Ascending aorta (tissue), 2 donors: ENCODE measurements around the gene KIF1A. TPM values are rescaled to one million over a fixed set of nuclear protein-coding genes. Genes with fewer than 3 reads are reported as not detected.

Experiments
- DNase-seq, 2 donors: peaks; one replicate each; pipeline ENCODE4 v3.0.0-alpha.2; 2019; ENCODE audit warnings: low spot score in 2 of 2
- H3K27ac ChIP-seq, 2 donors: fragments of 200-600 bp; sonication (generic); one replicate each; pipeline ENCODE4 v1.5.1; 2016 to 2017; ENCODE audit warnings: mild to moderate bottlenecking in 1 of 2
- H3K27me3 ChIP-seq: fragments of 200-600 bp; sonication (generic); one replicate; pipeline ENCODE4 v1.5.1; 2017
- H3K36me3 ChIP-seq, 2 donors: fragments of 200-600 bp; sonication (generic); one replicate each; pipeline ENCODE4 v1.5.1; 2016
- H3K4me1 ChIP-seq, 2 donors: fragments of 200-600 bp; sonication (generic); one replicate each; pipeline ENCODE4 v1.5.1; 2016 to 2017; ENCODE audit warnings: mild to moderate bottlenecking in 1 of 2
- H3K4me3 ChIP-seq, 2 donors: fragments of 200-600 bp; sonication (generic); one replicate each; pipeline ENCODE4 v1.5.1; 2016 to 2017; ENCODE audit warnings: mild to moderate bottlenecking in 1 of 2
- H3K9me3 ChIP-seq, 2 donors: fragments of 200-600 bp; sonication (generic); one replicate each; pipeline ENCODE4 v1.5.1; 2016
- CTCF ChIP-seq, 3 experiments: fragments of 200-600 bp in 2 of 3; fragments of 450-650 bp in 1 of 3; sonication (generic) in 2 of 3; IDR thresholded peaks; one replicate each; pipeline ENCODE4 v1.5.1; 2016 to 2019; ENCODE audit warnings: antibody characterized with exemption in 3 of 3, mild to moderate bottlenecking in 1 of 3, moderate library complexity in 1 of 3
- intact Hi-C: fragments of 100-400 bp; cut with DNase I; formaldehyde crosslinking; loops from one replicate; pipeline ENCODE4 v1.15.1; 2023
- total RNA-seq: library from RNA; depleted of rRNA; stranded (reverse); fragments of >200 nt; gene quantifications from one replicate; pipeline ENCODE4 v1.1.0, GENCODE V29; 2016

The KIF1A gene
- total RNA-seq, 1 donor from 2014 or later = 0.11 TPM

GRCh38 chr2:240768216-240768615, 51.8 kb downstream of the KIF1A start:
- no peak overlapping the region for H3K27ac ChIP-seq
- H3K36me3 ChIP-seq = no peaks in the 10 kb centered on the region
- no peaks in the 10 kb centered on the region for H3K4me1 ChIP-seq
- no peak for TF ChIP-seq CTCF (IDR thresholded peaks at IDR 0.05)
- H3K4me3 ChIP-seq = no peak overlapping the region
- no peaks in the 10 kb centered on the region for H3K9me3 ChIP-seq
- H3K27me3 ChIP-seq = no peaks in the 10 kb centered on the region
- no peak for DNase-seq
- intact Hi-C loops = no loop called here

- no peak overlapping the region for H3K27ac ChIP-seq
- H3K4me3 ChIP-seq = no peak overlapping the region
- no peaks in the 10 kb centered on the region for H3K27me3 ChIP-seq
- no peaks in the 10 kb centered on the region for H3K4me1 ChIP-seq
- no peak for DNase-seq
- no peaks in the 10 kb centered on the region for H3K36me3 ChIP-seq
- intact Hi-C loops = no loop called here
- H3K9me3 ChIP-seq = no peaks in the 10 kb centered on the region
- no peak for TF ChIP-seq CTCF (IDR thresholded peaks at IDR 0.05)
Observed at GRCh38 chr2:240767341-240767740, 52.7 kb downstream of the KIF1A start.

- no peak for DNase-seq
- Histone ChIP-seq H3K9me3 (no peaks in the 10 kb centered on the region), H3K27ac (no peak overlapping the region), H3K27me3 (no peaks in the 10 kb centered on the region), H3K4me3 (no peak overlapping the region), H3K4me1 (no peaks in the 10 kb centered on the region), H3K36me3 (no peaks in the 10 kb centered on the region)
- intact Hi-C loops = no loop called here
- no peak for TF ChIP-seq CTCF (IDR thresholded peaks at IDR 0.05)
Observed at GRCh38 chr2:240766072-240766471, 53.9 kb downstream of the KIF1A start.

GRCh38 chr2:240765007-240765406, 55.0 kb downstream of the KIF1A start:
- intact Hi-C loops = no loop called here
- H3K27ac ChIP-seq = no peak overlapping the region
- no peaks in the 10 kb centered on the region for H3K4me1 ChIP-seq
- H3K36me3 ChIP-seq = no peaks in the 10 kb centered on the region
- H3K9me3 ChIP-seq = no peaks in the 10 kb centered on the region
- no peaks in the 10 kb centered on the region for H3K27me3 ChIP-seq
- DNase-seq = no peak
- no peak overlapping the region for H3K4me3 ChIP-seq
- no peak for TF ChIP-seq CTCF (IDR thresholded peaks at IDR 0.05)

GRCh38 chr2:240764605-240765004, 55.4 kb downstream of the KIF1A start:
- H3K4me1 ChIP-seq = no peaks in the 10 kb centered on the region
- TF ChIP-seq CTCF (IDR thresholded peaks at IDR 0.05) = no peak
- intact Hi-C loops = no loop called here
- no peak overlapping the region for H3K4me3 ChIP-seq
- H3K9me3 ChIP-seq = no peaks in the 10 kb centered on the region
- no peak overlapping the region for H3K27ac ChIP-seq
- H3K36me3 ChIP-seq = no peaks in the 10 kb centered on the region
- DNase-seq = no peak
- H3K27me3 ChIP-seq = no peaks in the 10 kb centered on the region

- Histone ChIP-seq H3K9me3 (no peaks in the 10 kb centered on the region), H3K36me3 (no peaks in the 10 kb centered on the region), H3K27me3 (no peaks in the 10 kb centered on the region), H3K4me1 (no peaks in the 10 kb centered on the region), H3K27ac (no peak overlapping the region), H3K4me3 (no peak overlapping the region)
- no peak for TF ChIP-seq CTCF (IDR thresholded peaks at IDR 0.05)
- intact Hi-C loops = no loop called here
- no peak for DNase-seq
Observed at GRCh38 chr2:240762971-240763370, 57.0 kb downstream of the KIF1A start.
